ENCODE results near the gene CRYGB. TPM values are rescaled to one million over a fixed set of nuclear protein-coding genes. Genes with fewer than 3 reads are reported as not detected.

Gene CRYGB
- polyA plus RNA-seq, 1 donor from 2014 or later, result not detected

DNA sequence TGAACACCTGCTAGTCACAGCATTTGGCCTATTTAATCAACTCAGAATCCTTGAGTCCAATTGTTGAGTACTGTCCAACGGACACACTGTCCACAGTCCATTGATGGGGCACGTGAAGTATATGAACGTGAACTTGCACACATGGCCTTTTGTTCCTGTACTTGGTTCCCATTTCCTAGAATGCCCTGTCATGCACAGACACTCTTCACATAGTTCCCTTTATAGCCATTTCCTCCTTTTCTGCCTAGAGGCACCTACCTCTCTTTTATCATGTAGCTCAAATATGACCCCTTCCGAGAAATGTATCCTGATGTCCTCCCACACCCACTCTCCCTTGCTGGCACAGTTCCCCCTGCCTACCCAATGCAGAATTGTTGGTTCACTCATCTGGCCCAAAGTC, 26.2 kb upstream of the CRYGB start:
- no peaks in the 10 kb centered on the region for H3K9me2 ChIP-seq (ENCODE audit: insufficient read depth, low read length)
- no peak overlapping the region for H3K9ac ChIP-seq (ENCODE audit: low read length)
- no peaks in the 10 kb centered on the region for H3K79me2 ChIP-seq (replicated peaks; ENCODE audit: insufficient read depth, low read length)
- no peaks in the 10 kb centered on the region for H3F3A ChIP-seq (ENCODE audit: insufficient read depth, low read length, poor library complexity, severe bottlenecking)
- H3K27ac ChIP-seq (ENCODE audit: low read length), result no peak overlapping the region
- H3K36me3 ChIP-seq (ENCODE audit: insufficient read depth, low read length), result no peaks in the 10 kb centered on the region
- H3K27me3 ChIP-seq (ENCODE audit: insufficient read depth, low read depth, low read length), result no peaks in the 10 kb centered on the region
- H3K9me3 ChIP-seq (ENCODE audit: low read length), result no peaks in the 10 kb centered on the region
- H3K4me3 ChIP-seq (ENCODE audit: low read length), result no peak overlapping the region
- TF ChIP-seq TAF1 (IDR thresholded peaks at IDR 0.05; ENCODE audit: low read depth) (no peak), POLR2AphosphoS5 (IDR thresholded peaks at IDR 0.05) (no peak), EP300 (conservative IDR thresholded peaks at IDR 0.05; ENCODE audit: poor library complexity, severe bottlenecking) (no peak), MXI1 (conservative IDR thresholded peaks at IDR 0.05; ENCODE audit: poor library complexity, severe bottlenecking) (no peak), EZH2 (IDR thresholded peaks at IDR 0.05; ENCODE audit: borderline replicate concordance, insufficient read depth, low read length, poor library complexity, severe bottlenecking) (no peak)
- TF ChIP-seq, protein P1, sequence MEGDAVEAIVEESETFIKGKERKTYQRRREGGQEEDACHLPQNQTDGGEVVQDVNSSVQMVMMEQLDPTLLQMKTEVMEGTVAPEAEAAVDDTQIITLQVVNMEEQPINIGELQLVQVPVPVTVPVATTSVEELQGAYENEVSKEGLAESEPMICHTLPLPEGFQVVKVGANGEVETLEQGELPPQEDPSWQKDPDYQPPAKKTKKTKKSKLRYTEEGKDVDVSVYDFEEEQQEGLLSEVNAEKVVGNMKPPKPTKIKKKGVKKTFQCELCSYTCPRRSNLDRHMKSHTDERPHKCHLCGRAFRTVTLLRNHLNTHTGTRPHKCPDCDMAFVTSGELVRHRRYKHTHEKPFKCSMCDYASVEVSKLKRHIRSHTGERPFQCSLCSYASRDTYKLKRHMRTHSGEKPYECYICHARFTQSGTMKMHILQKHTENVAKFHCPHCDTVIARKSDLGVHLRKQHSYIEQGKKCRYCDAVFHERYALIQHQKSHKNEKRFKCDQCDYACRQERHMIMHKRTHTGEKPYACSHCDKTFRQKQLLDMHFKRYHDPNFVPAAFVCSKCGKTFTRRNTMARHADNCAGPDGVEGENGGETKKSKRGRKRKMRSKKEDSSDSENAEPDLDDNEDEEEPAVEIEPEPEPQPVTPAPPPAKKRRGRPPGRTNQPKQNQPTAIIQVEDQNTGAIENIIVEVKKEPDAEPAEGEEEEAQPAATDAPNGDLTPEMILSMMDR (IDR thresholded peaks at IDR 0.05; ENCODE audit: poor library complexity, severe bottlenecking), result no peak
- TF ChIP-seq, protein P2, sequence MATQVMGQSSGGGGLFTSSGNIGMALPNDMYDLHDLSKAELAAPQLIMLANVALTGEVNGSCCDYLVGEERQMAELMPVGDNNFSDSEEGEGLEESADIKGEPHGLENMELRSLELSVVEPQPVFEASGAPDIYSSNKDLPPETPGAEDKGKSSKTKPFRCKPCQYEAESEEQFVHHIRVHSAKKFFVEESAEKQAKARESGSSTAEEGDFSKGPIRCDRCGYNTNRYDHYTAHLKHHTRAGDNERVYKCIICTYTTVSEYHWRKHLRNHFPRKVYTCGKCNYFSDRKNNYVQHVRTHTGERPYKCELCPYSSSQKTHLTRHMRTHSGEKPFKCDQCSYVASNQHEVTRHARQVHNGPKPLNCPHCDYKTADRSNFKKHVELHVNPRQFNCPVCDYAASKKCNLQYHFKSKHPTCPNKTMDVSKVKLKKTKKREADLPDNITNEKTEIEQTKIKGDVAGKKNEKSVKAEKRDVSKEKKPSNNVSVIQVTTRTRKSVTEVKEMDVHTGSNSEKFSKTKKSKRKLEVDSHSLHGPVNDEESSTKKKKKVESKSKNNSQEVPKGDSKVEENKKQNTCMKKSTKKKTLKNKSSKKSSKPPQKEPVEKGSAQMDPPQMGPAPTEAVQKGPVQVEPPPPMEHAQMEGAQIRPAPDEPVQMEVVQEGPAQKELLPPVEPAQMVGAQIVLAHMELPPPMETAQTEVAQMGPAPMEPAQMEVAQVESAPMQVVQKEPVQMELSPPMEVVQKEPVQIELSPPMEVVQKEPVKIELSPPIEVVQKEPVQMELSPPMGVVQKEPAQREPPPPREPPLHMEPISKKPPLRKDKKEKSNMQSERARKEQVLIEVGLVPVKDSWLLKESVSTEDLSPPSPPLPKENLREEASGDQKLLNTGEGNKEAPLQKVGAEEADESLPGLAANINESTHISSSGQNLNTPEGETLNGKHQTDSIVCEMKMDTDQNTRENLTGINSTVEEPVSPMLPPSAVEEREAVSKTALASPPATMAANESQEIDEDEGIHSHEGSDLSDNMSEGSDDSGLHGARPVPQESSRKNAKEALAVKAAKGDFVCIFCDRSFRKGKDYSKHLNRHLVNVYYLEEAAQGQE (IDR thresholded peaks at IDR 0.05; ENCODE audit: borderline replicate concordance), result no peak
- H2AFZ ChIP-seq (ENCODE audit: low read depth, low read length), result no peak overlapping the region
- no peaks in the 10 kb centered on the region for H4K20me1 ChIP-seq (ENCODE audit: insufficient read depth)
- no peak overlapping the region for H3K4me2 ChIP-seq (ENCODE audit: low read length)

DNA sequence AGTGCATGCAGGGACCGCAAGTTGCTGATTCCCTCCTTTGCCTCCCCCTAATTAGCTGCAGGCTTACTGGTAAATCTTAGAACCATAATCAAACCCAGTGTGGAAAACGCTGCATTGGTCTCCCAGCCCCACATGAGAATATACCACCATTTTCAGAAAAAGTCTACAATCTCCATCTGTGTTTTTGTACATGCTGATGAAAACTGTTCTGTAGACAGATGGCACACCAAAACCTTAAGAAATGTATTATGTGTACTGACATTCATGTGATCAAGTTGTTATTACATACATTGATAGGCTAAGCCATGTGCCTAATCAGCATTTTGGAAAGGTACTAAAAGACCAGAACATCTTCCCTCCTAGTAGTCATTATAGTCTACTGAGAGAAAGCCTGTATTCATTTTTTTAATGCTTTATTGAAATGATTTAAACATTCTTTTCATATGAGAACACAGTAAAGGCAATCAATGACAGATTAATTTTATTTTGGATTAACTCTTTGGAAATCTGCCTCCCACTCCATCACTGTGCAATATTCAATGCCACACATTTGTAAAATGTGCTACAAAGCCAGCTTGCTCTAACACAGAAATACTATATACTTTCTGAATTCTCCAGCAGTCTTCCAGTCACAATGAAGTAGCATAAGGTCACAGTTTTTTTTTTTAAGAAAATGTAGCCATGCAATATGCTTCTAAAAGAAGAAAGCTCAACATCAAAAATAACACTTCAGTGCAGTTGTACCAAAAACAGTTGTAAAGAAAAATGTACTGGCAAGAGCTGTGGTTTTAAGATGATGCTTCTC, 19.2 kb upstream of the CRYGB start:
- H3K36me3 ChIP-seq (ENCODE audit: insufficient read depth, low read length), result no peaks in the 10 kb centered on the region
- H4K20me1 ChIP-seq (ENCODE audit: insufficient read depth), result no peaks in the 10 kb centered on the region
- no peaks in the 10 kb centered on the region for H3K9me2 ChIP-seq (ENCODE audit: insufficient read depth, low read length)
- no peaks in the 10 kb centered on the region for H3K9me3 ChIP-seq (ENCODE audit: low read length)
- no peak overlapping the region for H3K4me3 ChIP-seq (ENCODE audit: low read length)
- no peak overlapping the region for H3K27ac ChIP-seq (ENCODE audit: low read length)
- no peak for TF ChIP-seq TAF1 (IDR thresholded peaks at IDR 0.05; ENCODE audit: low read depth)
- H2AFZ ChIP-seq (ENCODE audit: low read depth, low read length), result no peak overlapping the region
- no peak overlapping the region for H3K9ac ChIP-seq (ENCODE audit: low read length)
- no peaks in the 10 kb centered on the region for H3K27me3 ChIP-seq (ENCODE audit: insufficient read depth, low read depth, low read length)
- no peak overlapping the region for H3K4me2 ChIP-seq (ENCODE audit: low read length)
- H3F3A ChIP-seq (ENCODE audit: insufficient read depth, low read length, poor library complexity, severe bottlenecking), result peaks cover 3% of the 10 kb centered on the region
- H3K79me2 ChIP-seq (replicated peaks; ENCODE audit: insufficient read depth, low read length), result no peaks in the 10 kb centered on the region

DNA sequence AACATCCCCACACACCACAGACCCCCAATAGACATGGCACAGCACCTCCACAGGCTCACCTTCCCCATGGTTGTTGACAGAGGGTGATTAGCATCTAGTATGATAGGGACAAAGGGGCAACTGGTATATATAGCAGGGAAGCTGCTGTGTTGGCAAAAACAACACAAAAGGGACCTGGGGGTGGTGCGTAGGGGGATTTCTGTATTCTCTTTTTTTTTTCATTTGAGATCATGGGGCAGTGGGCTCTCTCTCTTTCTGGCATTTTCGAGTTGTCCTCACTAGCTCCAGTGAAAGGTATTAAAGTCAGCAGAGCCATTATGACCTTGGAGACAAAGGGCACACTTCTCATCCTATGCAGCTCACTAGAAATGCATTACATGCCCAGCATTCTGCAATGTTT, 17.5 kb upstream of the CRYGB start, which contains the start of gene CRYGA:
CRYGA (minus strand) TSS at position 101 of the 400 bp plus-strand sequence; CDS start at position 68, 33 bp downstream.
- no peaks in the 10 kb centered on the region for H3K9me3 ChIP-seq (ENCODE audit: low read length)
- H3K4me3 ChIP-seq (ENCODE audit: low read length), result no peak within 1 kb of the TSS
- no peaks in the 10 kb centered on the region for H4K20me1 ChIP-seq (ENCODE audit: insufficient read depth)
- H3F3A ChIP-seq (ENCODE audit: insufficient read depth, low read length, poor library complexity, severe bottlenecking), result peaks cover 3% of the 10 kb centered on the region
- no peak for TF ChIP-seq RAD21 (conservative IDR thresholded peaks at IDR 0.05)
- TF ChIP-seq, protein P1 (IDR thresholded peaks at IDR 0.05; ENCODE audit: poor library complexity, severe bottlenecking), result no peak
- TF ChIP-seq, protein P2 (IDR thresholded peaks at IDR 0.05; ENCODE audit: borderline replicate concordance), result no peak
- no peak for TF ChIP-seq EZH2 (IDR thresholded peaks at IDR 0.05; ENCODE audit: borderline replicate concordance, insufficient read depth, low read length, poor library complexity, severe bottlenecking)
- TF ChIP-seq MXI1 (conservative IDR thresholded peaks at IDR 0.05; ENCODE audit: poor library complexity, severe bottlenecking), result no peak
- TF ChIP-seq POLR2AphosphoS5 (IDR thresholded peaks at IDR 0.05), result no peak
- no peak for TF ChIP-seq TAF1 (IDR thresholded peaks at IDR 0.05; ENCODE audit: low read depth)
- no peak for TF ChIP-seq SMC3 (conservative IDR thresholded peaks at IDR 0.05; ENCODE audit: poor library complexity)
- TF ChIP-seq EP300 (conservative IDR thresholded peaks at IDR 0.05; ENCODE audit: poor library complexity, severe bottlenecking), result no peak
- no peaks in the 10 kb centered on the region for H3K79me2 ChIP-seq (replicated peaks; ENCODE audit: insufficient read depth, low read length)
- H3K9me2 ChIP-seq (ENCODE audit: insufficient read depth, low read length), result no peaks in the 10 kb centered on the region
- no peaks in the 10 kb centered on the region for H3K27me3 ChIP-seq (ENCODE audit: insufficient read depth, low read depth, low read length)
- H2AFZ ChIP-seq (ENCODE audit: low read depth, low read length), result no peak within 1 kb of the TSS
- no peaks in the 10 kb centered on the region for H3K36me3 ChIP-seq (ENCODE audit: insufficient read depth, low read length)
- no peak within 1 kb of the TSS for H3K27ac ChIP-seq (ENCODE audit: low read length)
- H3K9ac ChIP-seq (ENCODE audit: low read length), result no peak within 1 kb of the TSS
- H3K4me2 ChIP-seq (ENCODE audit: low read length), result no peak within 1 kb of the TSS

Measured in neural cell (in vitro differentiated cells).